Stimulated activated naive CD4-positive, alpha-beta T cell (primary cell): ENCODE results near the gene PTK7.

ENCODE experiments used
- DNase-seq, 6 experiments: peaks; one replicate each; lab custom pipeline; 2025; lab: John Stamatoyannopoulos, UW

PTK7 gene

GRCh38 chr6:43180985-43181384 is 104.9 kb downstream of the PTK7 start:
- no peak for DNase-seq

- no peak for DNase-seq
Observed at GRCh38 chr6:43181621-43181941, 105.5 kb downstream of the PTK7 start.

GRCh38 chr6:43181942-43182860 is 106.1 kb downstream of the PTK7 start, which contains the start of gene CUL9:
Gene CUL9, plus strand, starts transcription at chr6:43182196. Its CDS starts 2,115 bp downstream, at chr6:43184311.
- DNase-seq: peak; percentile 50 to 77 (median 70)

DNA sequence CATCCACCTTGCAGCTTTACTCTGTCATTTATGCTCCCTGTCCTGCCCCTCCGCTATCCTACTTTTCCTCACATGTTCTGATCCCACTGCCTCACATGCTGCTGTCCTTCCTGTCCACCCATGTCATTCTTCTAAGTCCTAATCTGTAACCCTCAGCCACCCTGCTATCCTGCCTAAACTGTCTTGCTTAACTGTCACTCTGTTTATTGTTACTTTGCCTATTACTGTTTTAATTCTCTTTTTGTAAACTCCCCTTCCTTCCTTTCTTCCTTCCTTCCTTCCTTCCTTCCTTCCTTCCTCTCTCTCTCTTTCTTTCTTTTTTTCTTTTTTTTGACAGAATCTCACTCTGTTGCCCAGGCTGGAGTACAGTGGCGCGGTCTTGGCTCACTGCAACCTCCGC is 107.3 kb downstream of the PTK7 start:
- no peak for DNase-seq

DNA sequence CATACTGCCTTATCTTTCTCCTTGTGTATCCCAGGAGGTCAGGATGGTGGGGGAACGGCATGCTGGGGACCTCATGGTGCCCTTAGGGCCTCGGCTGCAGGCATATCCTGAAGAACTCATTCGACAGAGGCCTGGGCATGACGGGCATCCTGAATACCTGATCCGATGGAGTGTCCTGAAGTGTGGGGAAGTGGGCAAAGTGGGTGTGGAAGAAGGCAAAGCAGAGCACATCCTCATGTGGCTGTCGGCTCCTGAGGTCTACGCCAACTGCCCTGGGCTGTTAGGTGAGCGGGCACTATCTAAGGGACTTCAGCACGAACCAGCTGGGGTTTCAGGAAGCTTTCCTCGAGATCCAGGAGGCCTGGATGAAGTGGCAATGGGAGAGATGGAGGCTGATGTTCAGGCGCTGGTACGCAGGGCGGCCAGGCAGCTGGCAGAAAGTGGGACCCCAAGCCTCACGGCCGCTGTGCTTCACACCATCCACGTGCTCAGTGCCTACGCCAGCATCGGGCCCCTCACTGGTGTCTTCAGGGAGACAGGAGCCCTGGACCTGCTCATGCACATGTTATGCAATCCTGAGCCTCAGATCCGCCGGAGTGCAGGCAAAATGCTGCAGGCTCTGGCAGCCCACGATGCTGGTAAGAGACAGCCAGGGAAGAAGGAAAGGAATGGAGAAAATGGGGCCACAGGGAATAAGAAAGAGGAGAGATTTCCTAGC is 108.3 kb downstream of the PTK7 start:
- no peak for DNase-seq

DNA sequence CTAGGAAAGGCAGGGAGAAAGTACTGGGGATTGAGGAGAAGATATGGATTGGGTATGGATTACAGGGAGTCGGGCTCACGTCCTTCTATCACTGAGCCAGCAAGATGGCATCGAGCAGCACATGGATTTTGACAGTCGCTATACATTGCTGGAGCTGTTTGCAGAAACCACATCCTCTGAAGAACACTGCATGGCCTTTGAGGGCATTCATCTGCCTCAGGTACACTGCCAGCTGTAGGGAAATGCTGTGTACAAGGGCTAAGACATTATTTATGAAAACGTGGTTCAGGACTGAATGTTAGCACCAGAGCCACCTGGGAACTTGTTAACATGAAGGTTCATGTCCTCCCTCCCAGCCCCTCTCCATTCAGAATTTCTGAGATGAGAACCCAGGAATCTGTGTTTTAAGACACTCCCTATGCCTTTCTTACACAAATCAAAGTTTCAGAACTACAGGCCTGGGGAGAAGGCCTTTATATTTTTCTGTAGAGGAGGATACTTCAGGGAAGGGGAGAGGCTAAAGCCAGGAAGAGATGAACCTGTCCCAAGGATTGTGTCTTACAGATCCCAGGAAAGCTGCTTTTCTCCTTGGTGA is 109.4 kb downstream of the PTK7 start:
- DNase-seq: peak in 4 of 6 experiments; percentile 7 to 69 (median 66)

GRCh38 chr6:43186019-43186418 is 109.9 kb downstream of the PTK7 start:
- DNase-seq: no peak

GRCh38 chr6:43186706-43187105 is 110.6 kb downstream of the PTK7 start:
- no peak for DNase-seq

DNA sequence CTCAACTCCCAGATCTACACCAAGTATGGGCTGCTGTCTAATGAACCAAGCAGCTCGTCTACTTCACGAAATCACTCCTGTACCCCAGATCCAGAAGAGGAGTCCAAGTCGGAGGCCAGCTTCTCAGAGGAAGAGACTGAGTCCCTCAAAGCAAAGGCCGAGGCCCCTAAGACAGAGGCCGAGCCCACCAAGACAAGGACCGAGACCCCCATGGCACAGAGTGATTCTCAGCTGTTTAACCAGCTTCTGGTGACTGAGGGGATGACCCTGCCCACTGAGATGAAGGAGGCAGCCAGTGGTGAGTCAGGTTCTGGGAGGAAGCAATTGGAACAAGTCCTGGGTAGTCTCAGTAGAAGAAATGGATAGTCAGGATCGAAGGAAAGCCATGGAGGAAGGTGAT is 111.7 kb downstream of the PTK7 start:
- DNase-seq: no peak

DNA sequence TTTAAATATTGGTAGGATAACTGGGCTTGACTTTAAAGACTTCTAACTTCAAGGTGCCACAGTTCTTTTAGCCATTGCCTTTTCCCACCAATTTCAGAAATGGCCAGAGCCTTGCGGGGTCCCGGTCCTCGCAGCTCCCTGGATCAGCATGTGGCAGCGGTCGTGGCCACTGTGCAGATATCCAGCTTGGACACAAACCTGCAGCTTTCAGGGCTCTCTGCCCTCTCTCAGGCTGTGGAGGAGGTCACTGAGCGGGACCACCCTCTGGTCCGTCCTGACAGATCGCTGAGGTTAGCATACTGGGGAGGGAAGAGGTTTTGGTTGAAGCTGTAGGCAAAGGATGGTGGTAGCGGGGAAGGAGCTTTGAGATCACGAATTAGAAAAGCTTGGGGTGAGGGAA is 112.3 kb downstream of the PTK7 start:
- no peak for DNase-seq

GRCh38 chr6:43189776-43190304 is 113.7 kb downstream of the PTK7 start:
- no peak for DNase-seq

DNA sequence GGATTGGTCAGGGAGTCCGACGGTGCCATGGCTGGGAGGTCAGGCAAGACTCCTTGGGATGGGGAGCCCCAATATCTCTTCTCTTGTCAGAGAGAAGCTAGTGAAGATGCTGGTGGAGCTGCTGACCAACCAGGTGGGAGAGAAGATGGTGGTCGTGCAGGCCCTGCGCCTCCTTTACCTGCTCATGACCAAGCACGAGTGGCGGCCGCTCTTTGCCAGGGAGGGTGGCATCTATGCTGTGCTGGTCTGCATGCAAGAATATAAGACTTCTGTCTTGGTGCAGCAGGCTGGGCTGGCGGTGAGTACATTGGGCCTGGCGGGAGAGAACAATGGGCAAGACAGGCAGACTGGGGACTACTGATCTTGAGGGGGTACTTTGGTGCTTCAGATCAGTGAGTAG is 116.8 kb downstream of the PTK7 start:
- DNase-seq: no peak

DNA sequence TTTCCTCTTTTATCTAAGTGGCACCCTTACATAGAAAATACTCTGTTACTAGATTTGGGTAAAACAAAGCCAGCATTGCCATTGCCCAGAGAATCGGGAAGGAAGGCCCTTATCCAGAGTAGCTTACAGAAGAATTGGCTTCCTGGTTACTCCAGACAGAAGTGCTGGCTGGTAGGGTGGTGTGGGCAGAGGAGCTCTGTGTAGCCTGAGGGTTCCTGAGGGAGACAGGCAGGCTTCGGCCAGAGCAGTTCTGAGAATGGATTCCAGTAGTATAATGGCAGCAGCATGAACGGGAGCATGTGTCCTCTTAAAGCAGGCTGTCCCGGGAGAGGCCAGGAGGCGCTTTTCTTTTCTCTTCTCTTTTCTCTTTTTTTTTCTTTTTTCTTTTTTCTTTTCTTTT is 117.8 kb downstream of the PTK7 start:
- DNase-seq: no peak

DNA sequence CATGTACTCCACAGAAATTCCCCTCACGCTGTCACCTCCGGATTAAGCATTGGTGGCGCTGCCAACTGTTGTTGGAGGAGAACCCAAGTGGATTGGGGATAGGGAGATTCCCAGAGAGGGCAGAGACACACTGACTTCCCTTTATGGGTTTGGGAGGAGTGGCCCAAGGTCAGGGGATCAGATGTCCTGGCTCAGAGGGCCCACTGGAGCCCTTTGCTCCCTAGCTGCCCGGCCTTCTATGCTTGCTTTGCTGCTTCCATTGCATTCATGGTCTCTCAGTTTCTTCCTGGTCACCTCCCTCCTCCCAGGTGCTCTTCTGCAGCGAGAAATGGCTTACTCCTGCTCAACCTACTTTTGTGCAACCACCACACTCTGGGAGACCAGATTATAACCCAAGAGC is 120.2 kb downstream of the PTK7 start:
- no peak for DNase-seq

- DNase-seq: no peak
Observed at GRCh38 chr6:43199912-43200311, 123.8 kb downstream of the PTK7 start.

- no peak for DNase-seq
Observed at GRCh38 chr6:43200541-43200940, 124.4 kb downstream of the PTK7 start.

- no peak for DNase-seq
Observed at GRCh38 chr6:43202451-43202850, 126.3 kb downstream of the PTK7 start.

GRCh38 chr6:43203029-43203717 is 127.1 kb downstream of the PTK7 start:
- no peak for DNase-seq

DNA sequence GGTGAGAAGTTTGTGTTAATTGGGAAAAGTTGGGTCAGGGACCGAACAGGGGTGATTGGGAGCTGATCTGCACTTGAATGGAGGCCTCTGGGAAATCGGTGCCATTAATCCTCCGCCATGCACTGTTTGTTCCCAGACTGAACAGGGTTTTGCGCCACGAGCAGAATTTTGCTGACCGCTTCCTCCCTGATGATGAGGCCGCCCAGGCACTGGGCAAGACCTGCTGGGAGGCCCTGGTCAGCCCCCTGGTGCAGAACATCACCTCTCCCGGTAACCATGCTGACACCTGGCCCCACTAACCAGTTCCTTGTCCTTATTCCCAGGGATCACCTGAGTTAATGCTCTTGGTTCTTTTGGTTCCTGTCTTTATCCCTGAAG is 127.6 kb downstream of the PTK7 start:
- DNase-seq: no peak

DNA sequence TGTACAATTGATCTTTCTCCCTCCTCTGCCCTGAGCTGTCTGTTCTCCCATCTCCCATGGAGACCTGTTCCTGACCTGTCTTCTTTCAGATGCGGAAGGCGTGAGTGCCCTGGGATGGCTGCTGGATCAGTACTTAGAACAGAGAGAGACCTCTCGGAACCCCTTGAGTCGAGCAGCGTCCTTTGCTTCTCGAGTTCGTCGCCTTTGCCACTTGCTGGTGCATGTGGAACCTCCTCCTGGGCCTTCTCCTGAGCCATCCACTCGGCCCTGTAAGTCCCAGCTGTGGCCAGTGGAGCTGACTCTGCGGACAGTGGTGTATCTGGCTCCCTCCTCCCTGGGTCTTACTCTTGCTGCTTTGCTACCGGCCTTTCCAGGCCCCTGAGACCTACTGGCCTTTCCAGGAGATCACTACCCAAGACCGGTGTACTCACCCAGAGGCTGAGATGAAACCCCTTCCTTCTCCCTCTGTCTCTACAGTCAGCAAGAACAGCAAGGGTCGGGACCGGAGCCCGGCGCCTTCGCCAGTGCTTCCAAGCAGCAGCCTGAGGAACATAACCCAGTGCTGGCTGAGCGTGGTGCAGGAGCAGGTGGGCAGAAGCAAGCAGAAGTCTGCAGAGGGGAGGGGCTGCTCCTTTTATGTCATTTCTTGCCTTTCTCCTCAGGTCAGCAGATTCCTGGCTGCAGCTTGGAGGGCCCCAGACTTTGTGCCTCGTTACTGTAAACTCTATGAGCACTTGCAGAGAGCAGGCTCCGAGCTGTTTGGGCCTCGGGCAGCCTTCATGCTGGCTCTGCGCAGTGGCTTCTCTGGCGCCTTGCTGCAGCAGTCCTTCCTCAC is 128.4 kb downstream of the PTK7 start:
- no peak for DNase-seq

- no peak for DNase-seq
Observed at GRCh38 chr6:43205849-43206248, 129.7 kb downstream of the PTK7 start.
